Measurements from ENCODE around the gene M1AP. TPM values are rescaled to one million over a fixed set of nuclear protein-coding genes. Genes with fewer than 3 reads are reported as not detected.
"Not testable (repeated sequence)": the region's sequence is repeated elsewhere in the genome, so short reads cannot be mapped to it uniquely, and the experiment has no call there.

The M1AP gene
- polyA plus RNA-seq, 2 of the 4 experiments (the other 2 are of a cell fraction), result not detected

DNA sequence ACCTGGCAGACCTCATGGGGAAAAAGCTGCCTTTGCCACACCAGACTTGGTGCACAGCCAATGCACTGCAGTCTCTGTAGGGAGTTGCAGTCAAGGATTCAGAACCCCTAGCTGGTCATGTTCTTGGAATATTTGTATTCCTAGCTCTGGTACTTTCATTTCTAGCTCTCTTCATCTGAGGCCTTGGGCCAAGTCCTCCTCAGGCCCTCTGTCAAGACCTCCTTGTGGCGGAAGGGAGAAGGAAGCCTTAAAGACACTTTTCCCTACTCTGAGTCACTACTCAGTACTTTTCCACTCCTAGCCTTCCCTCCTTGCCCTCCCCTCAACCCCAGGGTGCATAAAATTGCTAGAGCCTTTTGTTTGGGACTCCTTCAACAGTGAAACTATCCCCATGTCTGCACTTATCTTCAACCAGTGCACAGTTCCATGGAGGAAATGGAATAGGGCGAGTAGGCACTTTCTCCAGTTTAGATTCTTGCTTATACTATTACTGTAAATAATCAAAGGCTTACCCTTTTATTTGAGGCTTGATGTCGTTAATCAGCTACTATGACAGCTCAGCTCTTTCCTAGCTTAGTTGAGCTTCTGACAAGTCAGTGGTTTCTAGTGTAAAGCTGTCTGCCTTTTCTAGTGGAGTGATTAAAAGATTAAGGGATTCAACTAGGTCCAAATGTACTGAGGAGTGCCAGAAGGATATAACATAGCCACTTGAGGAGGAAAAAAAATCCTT lies 15.8 kb downstream of the M1AP start (continued):
- no peak for TF ChIP-seq RAD21 (conservative IDR thresholded peaks at IDR 0.05 in 1 of 2, IDR thresholded peaks at IDR 0.05 in 1 of 2)
- TF ChIP-seq, protein P1, sequence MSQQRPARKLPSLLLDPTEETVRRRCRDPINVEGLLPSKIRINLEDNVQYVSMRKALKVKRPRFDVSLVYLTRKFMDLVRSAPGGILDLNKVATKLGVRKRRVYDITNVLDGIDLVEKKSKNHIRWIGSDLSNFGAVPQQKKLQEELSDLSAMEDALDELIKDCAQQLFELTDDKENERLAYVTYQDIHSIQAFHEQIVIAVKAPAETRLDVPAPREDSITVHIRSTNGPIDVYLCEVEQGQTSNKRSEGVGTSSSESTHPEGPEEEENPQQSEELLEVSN (IDR thresholded peaks at IDR 0.05; ENCODE audit: borderline replicate concordance, low read depth), result no peak
- no peak for TF ChIP-seq FOXS1 (CRISPR knock-in tag; IDR thresholded peaks at IDR 0.05)
- TF ChIP-seq EHF (CRISPR knock-in tag; IDR thresholded peaks at IDR 0.05), result no peak
- no peak for TF ChIP-seq GATA3 (IDR thresholded peaks at IDR 0.05; ENCODE audit: borderline replicate concordance)
- no peak for TF ChIP-seq PHF8 (IDR thresholded peaks at IDR 0.05; ENCODE audit: borderline replicate concordance, low read depth)
- TF ChIP-seq EHMT2 (IDR thresholded peaks at IDR 0.05; ENCODE audit: low read depth), result no peak
- TF ChIP-seq HOXB13 (CRISPR knock-in tag; IDR thresholded peaks at IDR 0.05; ENCODE audit: low read depth), result no peak

DNA sequence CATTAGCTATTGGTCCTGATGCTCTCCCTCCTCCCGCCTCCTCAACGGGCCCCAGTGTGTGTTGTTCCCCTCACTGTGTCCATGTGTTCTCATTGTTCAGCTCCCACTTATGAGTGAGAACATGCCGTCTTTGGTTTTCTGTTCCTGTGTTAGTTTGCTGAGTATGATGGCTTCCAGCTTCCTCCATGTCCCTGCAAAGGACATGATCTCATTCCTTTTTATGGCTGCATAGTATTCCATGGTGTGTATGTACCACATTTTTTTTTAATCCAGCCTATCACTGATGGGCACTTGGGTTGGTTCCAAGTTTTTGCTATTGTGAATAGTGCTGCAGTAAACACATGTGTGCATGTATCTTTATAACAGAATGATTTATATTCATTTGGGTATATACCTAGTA lies 17.7 kb downstream of the M1AP start:
- ATAC-seq; H3K4me3 ChIP-seq; H3K27ac ChIP-seq; H3K4me2 ChIP-seq; FAIRE-seq; POLR2A ChIA-PET; H3K9me3 ChIP-seq; DNase-seq (ENCODE audit: low read depth in 1 of 2, low spot score in 1 of 2); CTCF ChIA-PET: not testable (repeated sequence)
- H3K4me1 ChIP-seq, result peaks cover 12% of the 10 kb centered on the region; the same call in 2 of the 3 replicates
- 82% methylated on average over 3 of the region's 3 CpGs for WGBS (ENCODE audit: missing lambda C conversion rate)

DNA sequence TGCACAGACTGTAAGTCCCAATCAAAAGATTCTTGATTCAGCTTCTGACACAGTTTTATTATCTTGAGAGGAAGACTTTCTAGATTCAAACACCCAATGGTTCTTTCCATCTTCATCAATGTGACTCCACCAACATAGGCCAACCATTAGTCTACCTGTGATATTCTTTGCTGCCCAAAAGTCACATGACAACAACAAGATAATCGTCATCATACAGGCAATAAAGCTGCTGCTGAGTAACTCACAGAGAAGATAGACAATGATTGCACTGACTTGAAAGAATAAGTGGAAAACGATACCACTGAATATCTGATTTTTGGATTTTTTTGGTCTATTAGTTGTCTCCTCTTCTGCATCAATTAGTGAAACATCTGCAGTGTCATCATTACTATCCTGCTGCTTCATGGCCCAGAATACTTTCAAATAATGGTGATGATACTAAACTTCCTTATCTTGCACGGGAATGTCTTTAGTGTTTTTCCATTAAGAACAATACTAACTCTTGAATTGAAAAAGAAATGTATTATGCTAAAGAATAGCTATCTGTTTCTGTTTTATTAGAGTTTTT lies 19.5 kb downstream of the M1AP start:
- TF ChIP-seq RFX5 (IDR thresholded peaks at IDR 0.05), result no peak
- peak; percentile 53 for TF ChIP-seq MAFK (IDR thresholded peaks at IDR 0.05; ENCODE audit: partially characterized antibody)
- POLR2A ChIA-PET, result no interaction called here
- Histone ChIP-seq H3K4me3 (no peak overlapping the region), H3K4me1 (peaks cover 12% of the 10 kb centered on the region; the same call in 2 of the 3 replicates), H3K4me2 (no peak overlapping the region), H3K9me3 (no peaks in the 10 kb centered on the region), H3K27ac (no peak overlapping the region)
- FAIRE-seq (no peak), ATAC-seq (no peak), DNase-seq (ENCODE audit: low read depth in 1 of 2, low spot score in 1 of 2) (no peak)
- CTCF ChIA-PET, result no interaction called here
- WGBS (ENCODE audit: missing lambda C conversion rate), result 25% methylated on average over 3 of the region's 3 CpGs

DNA sequence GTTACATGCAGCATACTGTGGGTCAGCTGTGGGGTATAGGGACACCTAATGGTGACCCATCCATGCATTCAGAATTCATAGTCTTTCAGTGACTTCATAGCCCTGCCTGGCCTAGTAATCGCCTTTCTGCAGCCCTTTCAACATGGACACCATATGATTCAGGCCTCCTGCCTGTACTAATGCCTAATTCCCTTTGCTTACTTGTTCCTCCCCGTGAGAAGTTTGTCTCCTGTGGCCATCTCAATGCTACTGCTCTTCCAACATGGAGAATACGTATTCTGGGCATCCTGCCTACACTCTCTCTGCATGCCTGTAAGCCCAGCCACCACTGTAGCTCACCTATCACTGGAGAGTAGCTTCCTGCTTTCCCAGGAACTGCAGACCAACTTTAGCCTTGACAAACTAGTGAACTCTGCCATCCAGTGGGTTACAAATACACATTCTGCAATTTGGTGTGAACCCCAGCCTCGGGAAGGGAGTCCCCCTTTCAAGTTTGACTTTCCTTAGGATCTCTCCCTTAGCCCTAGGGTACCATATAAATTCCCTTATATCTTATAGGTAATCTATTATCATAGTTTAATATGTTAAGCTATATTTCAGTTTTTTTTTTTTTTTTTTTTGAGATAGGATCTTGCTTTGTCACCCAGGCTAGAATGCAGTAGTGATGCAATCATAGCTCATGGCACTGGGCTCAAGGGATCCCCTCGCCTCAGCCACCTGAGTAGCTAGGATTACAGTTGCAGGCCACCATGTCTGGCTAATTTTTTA lies 22.3 kb downstream of the M1AP start:
- no peak for FAIRE-seq
- peak; percentile 54 to 56; a peak in 4 of 6 replicates for ATAC-seq
- no peak overlapping the region for H3K27ac ChIP-seq
- no peaks in the 10 kb centered on the region for H3K4me1 ChIP-seq
- no peak overlapping the region for H3K4me3 ChIP-seq
- WGBS (ENCODE audit: missing lambda C conversion rate), result 58% methylated on average over 5 of the region's 5 CpGs
- TF ChIP-seq ELK1 (IDR thresholded peaks at IDR 0.05; ENCODE audit: low read depth, low read length) (no peak), MYC (IDR thresholded peaks at IDR 0.05; ENCODE audit: borderline replicate concordance, low read length) (no peak), EHMT2 (IDR thresholded peaks at IDR 0.05; ENCODE audit: low read depth) (no peak), KDM1A (IDR thresholded peaks at IDR 0.05; ENCODE audit: low read depth) (no peak), BCL3 (IDR thresholded peaks at IDR 0.05) (no peak), ESRRA (IDR thresholded peaks at IDR 0.05; ENCODE audit: borderline replicate concordance, low read length) (no peak), SMC3 (IDR thresholded peaks at IDR 0.05) (no peak), CHD4 (IDR thresholded peaks at IDR 0.05; ENCODE audit: borderline replicate concordance) (no peak), NFE2L2 (conservative IDR thresholded peaks at IDR 0.05; ENCODE audit: low read length) (no peak)
- ChIA-PET CTCF (interaction anchor here (0.8 to 1.5 kb wide), 3 partner anchors 9 to 66 kb away, joined by 3 to 4 read pairs (median 3); no protein-coding TSS in a partner anchor), POLR2A (no interaction called here)
- H3K9me3 ChIP-seq, result no peaks in the 10 kb centered on the region
- DNase-seq (ENCODE audit: low read depth in 1 of 2, low spot score in 1 of 2), result no peak
- H3K4me2 ChIP-seq, result no peak overlapping the region
